ENCODE measurements around the gene NPBWR2. TPM values are rescaled to one million over a fixed set of nuclear protein-coding genes. Genes with fewer than 3 reads are reported as not detected.

Gene NPBWR2, protein sequence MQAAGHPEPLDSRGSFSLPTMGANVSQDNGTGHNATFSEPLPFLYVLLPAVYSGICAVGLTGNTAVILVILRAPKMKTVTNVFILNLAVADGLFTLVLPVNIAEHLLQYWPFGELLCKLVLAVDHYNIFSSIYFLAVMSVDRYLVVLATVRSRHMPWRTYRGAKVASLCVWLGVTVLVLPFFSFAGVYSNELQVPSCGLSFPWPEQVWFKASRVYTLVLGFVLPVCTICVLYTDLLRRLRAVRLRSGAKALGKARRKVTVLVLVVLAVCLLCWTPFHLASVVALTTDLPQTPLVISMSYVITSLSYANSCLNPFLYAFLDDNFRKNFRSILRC
- total RNA-seq: not detected in 2 replicates

GRCh38 chr20:64106981-64107735, at the start of gene NPBWR2:
Gene NPBWR2, minus strand, starts transcription at chr20:64107565. Its CDS starts 734 bp downstream, at chr20:64106831.

DNA sequence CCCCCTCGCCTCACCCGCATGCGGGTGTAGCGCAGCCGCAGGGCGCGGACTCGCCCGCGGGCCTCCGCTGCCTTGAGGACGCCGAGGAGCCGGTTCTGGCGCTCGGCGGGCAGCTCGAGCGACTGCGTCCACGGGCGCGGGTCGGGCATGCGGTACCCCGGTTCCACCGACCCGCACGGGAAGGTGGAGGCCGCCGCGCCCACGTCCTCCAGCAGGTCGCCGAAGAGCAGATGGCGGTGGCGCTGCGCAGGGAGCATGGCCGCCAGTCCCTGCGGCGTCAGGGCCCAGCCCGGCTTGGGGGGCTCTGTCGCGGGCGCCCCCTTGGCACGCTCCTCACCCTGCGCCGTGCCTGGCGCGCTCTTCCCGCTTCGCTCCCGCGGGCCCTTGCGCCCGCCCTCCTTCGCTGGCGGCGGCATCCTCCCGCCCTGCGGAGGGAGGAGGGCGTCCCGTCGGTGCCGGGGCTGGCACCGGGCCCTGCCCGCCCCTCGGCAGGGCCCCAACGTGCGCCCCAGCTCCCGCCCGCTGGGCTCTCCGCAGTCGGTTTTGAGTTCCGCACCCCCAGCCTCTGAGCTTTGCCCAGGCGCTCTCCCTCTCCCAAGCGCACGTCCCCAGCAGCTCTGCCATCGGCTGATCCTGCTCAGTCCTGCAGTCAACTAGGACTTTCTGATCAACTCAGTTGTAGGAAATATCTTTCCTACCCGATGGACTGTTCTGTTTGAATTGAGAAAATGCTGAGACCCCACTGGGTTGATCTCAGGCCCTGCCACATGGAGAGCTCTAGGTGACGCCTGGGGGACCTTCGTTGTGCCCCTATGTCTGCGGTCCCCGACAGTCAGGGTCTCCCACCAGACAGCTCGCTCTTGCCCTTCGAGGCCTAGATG, 23.3 kb downstream of the NPBWR2 start, which contains the start of gene LKAAEAR1:
Gene LKAAEAR1, minus strand, starts transcription at position 595 of the 881 bp plus-strand sequence. Its CDS starts 179 bp downstream, at position 416.

GRCh38 chr20:64080013-64080812, 27.2 kb downstream of the NPBWR2 start, which contains the start of gene OPRL1:
Gene OPRL1, plus strand, starts transcription at chr20:64080082. Its CDS starts 12,639 bp downstream, at chr20:64092721.

GRCh38 chr20:64079273-64080012, 27.9 kb downstream of the NPBWR2 start, which contains the start of gene RGS19:
Gene RGS19, minus strand, starts transcription at chr20:64079518. Its CDS starts 2,632 bp downstream, at chr20:64076886.

DNA sequence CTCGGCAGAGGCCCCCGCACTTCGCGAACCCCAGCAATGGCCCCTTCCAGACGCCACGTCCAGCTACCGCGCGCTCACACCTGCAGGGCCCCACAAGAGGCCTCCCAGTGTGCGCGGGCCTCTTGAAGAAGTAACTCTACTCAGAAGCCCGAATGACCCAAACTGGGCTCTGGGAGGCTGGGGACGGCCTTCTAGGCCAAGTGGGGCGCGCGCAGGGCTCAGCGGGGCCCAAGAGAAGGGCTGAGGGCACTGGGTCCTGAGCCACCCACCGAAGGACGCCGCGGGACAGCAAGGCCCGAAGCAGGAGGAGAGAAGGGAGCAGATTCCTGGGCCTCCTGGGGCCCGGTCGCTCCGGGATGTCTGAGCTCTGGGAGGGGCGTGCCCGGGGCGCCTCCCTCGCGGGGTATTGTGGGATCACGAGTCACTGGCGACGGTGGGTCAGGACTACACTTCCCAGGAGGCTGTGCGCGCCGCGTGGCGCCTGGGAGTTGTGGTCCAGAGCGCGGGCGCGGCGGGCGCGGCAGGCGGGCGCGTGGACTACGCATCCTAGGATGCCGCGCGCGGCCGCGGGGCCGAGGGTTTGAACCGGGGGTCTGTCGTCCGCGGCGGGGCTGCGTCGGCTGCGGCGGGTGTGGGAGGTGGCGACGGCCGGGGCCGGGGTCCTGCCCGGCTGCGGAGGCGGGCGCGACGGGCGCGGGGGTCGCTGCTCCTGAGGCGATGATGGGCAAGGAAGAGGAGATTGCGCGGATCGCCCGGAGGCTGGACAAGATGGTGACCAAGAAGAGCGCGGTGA, 44.6 kb downstream of the NPBWR2 start, which contains the start of gene TCEA2:
Gene TCEA2, plus strand, starts transcription at position 603 of the 793 bp plus-strand sequence. Its CDS starts 115 bp downstream, at position 718.

Small RNAs within 50 kb of the gene (small RNA-seq; reads per million reads assigned to genes)
- gene AL355803.1: not detected
- gene MIR6813: 0.91 reads per million, percentile 15 among the genes with 10 or more reads in this experiment

Other genes starting within 250 kb of the NPBWR2 start
- gene ABHD16B, start 246.1 kb downstream of the NPBWR2 start, total RNA-seq: not detected in 2 replicates
- 128 and 140 TPM in 2 replicates for gene TPD52L2, start 242.3 kb downstream of the NPBWR2 start, total RNA-seq
- 75.0 and 76.5 TPM in 2 replicates for gene DNAJC5, start 212.4 kb downstream of the NPBWR2 start, total RNA-seq
- 21.4 and 23.3 TPM in 2 replicates for gene UCKL1, start 151.1 kb downstream of the NPBWR2 start, total RNA-seq
- 12.9 and 16.4 TPM in 2 replicates for gene ZNF512B, start 137.6 kb downstream of the NPBWR2 start, total RNA-seq
- 1.9 and 2.6 TPM in 2 replicates for gene SAMD10, start 127.9 kb downstream of the NPBWR2 start, total RNA-seq
- gene PRPF6, start 126.4 kb downstream of the NPBWR2 start, total RNA-seq: 63.0 and 73.5 TPM in 2 replicates
- 2.1 and 3.3 TPM in 2 replicates for gene C20orf204, start 71.4 kb downstream of the NPBWR2 start, total RNA-seq
- gene SOX18, start 57.9 kb downstream of the NPBWR2 start, total RNA-seq: 25.5 and 42.1 TPM in 2 replicates
- 15.6 and 17.3 TPM in 2 replicates for gene TCEA2, start 44.4 kb downstream of the NPBWR2 start, total RNA-seq
- 17.4 and 21.0 TPM in 2 replicates for gene RGS19, start 28.0 kb downstream of the NPBWR2 start, total RNA-seq
- 0.93 and 1.0 TPM in 2 replicates for gene OPRL1, start 27.5 kb downstream of the NPBWR2 start, total RNA-seq
- gene LKAAEAR1, start 23.2 kb downstream of the NPBWR2 start, total RNA-seq: 0.29 and 0.40 TPM in 2 replicates
- gene MYT1, start 56.9 kb upstream of the NPBWR2 start, total RNA-seq: not detected in 2 replicates
- 41.9 and 46.5 TPM in 2 replicates for gene PCMTD2, start 148.2 kb upstream of the NPBWR2 start, total RNA-seq

Data from thoracic aorta endothelial cell (primary cell).